GM12878 (cell line): ENCODE measurements around the gene LST1. TPM values are rescaled to one million over a fixed set of nuclear protein-coding genes. Genes with fewer than 3 reads are reported as not detected.

Experiments used
- BACH1 ChIP-seq: fragments of 450-650 bp; IDR thresholded peaks from 2 replicates; pipeline ENCODE4 v1.6.1; 2017; ENCODE audit warnings: mild to moderate bottlenecking, borderline replicate concordance
- CBFB ChIP-seq: IDR thresholded peaks from 2 replicates; pipeline ENCODE4 v1.6.1; 2016; ENCODE audit warnings: antibody characterized with exemption, low read depth
- CBX5 ChIP-seq: sonication (generic); IDR thresholded peaks from 2 replicates; pipeline ENCODE4 v1.6.1; 2016; ENCODE audit warnings: low read depth, moderate library complexity, mild to moderate bottlenecking, inconsistent platforms
- DPF2 ChIP-seq: fragments of 450-650 bp; IDR thresholded peaks from 2 replicates; pipeline ENCODE4 v1.6.1; 2017; ENCODE audit warnings: mild to moderate bottlenecking
- ESRRA ChIP-seq: IDR thresholded peaks from 2 replicates; pipeline ENCODE4 v1.6.1; 2012; ENCODE audit warnings: mild to moderate bottlenecking, low read length, improper control_type of control experiment
- ETV6 ChIP-seq, 2 experiments: fragments of 450-650 bp in 1 of 2; IDR thresholded peaks in 1 of 2; conservative IDR thresholded peaks in 1 of 2; 2 replicates each; pipeline ENCODE4 v1.6.1; 2014; ENCODE audit warnings: antibody characterized with exemption in 1 of 2, borderline replicate concordance in 1 of 2, low read depth in 1 of 2, mild to moderate bottlenecking in 1 of 2, moderate library complexity in 1 of 2
- GABPA ChIP-seq: IDR thresholded peaks from 2 replicates; pipeline ENCODE4 v1.6.1; 2014; ENCODE audit warnings: antibody characterized with exemption, low read depth, mild to moderate bottlenecking, inconsistent platforms
- JUND ChIP-seq: IDR thresholded peaks from 2 replicates; pipeline ENCODE4 v1.6.1; 2012; ENCODE audit warnings: low read depth, mild to moderate bottlenecking, low read length, improper control_type of control experiment, moderate library complexity
- LARP7 ChIP-seq: fragments of 450-650 bp; IDR thresholded peaks from 2 replicates; pipeline ENCODE4 v1.6.1; 2017; ENCODE audit warnings: mild to moderate bottlenecking
- MEF2A ChIP-seq: IDR thresholded peaks from 2 replicates; pipeline ENCODE4 v1.6.1; 2011; ENCODE audit warnings: low read depth, mild to moderate bottlenecking, low read length, moderate library complexity; ENCODE audit not compliant: insufficient read depth
- MEF2B ChIP-seq: fragments of 450-650 bp; IDR thresholded peaks from 2 replicates; pipeline ENCODE4 v1.6.1; 2018; ENCODE audit warnings: mild to moderate bottlenecking, moderate library complexity; ENCODE audit not compliant: partially characterized antibody, poor library complexity, severe bottlenecking
- MTA2 ChIP-seq: fragments of 450-650 bp; IDR thresholded peaks from 2 replicates; pipeline ENCODE4 v1.6.1; 2016; ENCODE audit warnings: low read depth, mild to moderate bottlenecking, moderate library complexity
- NFXL1 ChIP-seq: fragments of 450-650 bp; IDR thresholded peaks from 2 replicates; pipeline ENCODE4 v1.6.1; 2017; ENCODE audit warnings: antibody characterized with exemption, mild to moderate bottlenecking, borderline replicate concordance
- NRF1 ChIP-seq: conservative IDR thresholded peaks from 2 replicates; pipeline ENCODE4 v1.6.1; 2011; ENCODE audit warnings: mild to moderate bottlenecking, low read depth, low read length, improper control_type of control experiment
- POLR2AphosphoS2 ChIP-seq: IDR thresholded peaks from 2 replicates; pipeline ENCODE4 v1.6.1; 2011; ENCODE audit warnings: low read depth, mild to moderate bottlenecking, low read length, improper control_type of control experiment, moderate library complexity
- POU2F2 ChIP-seq: IDR thresholded peaks from 3 replicates; pipeline ENCODE4 v1.6.1; 2011; ENCODE audit warnings: low read depth, mild to moderate bottlenecking, low read length, borderline replicate concordance
- SMAD1 ChIP-seq: fragments of 450-650 bp; IDR thresholded peaks from 2 replicates; pipeline ENCODE4 v1.6.1; 2018; ENCODE audit warnings: mild to moderate bottlenecking, low read depth; ENCODE audit not compliant: partially characterized antibody
- SREBF1 ChIP-seq: IDR thresholded peaks from 2 replicates; pipeline ENCODE4 v1.6.1; 2012; ENCODE audit warnings: mild to moderate bottlenecking, low read length
- TCF7 ChIP-seq: IDR thresholded peaks from 2 replicates; pipeline ENCODE4 v1.6.1; 2014; ENCODE audit warnings: antibody characterized with exemption, borderline replicate concordance
- YBX1 ChIP-seq: fragments of 450-650 bp; IDR thresholded peaks from 2 replicates; pipeline ENCODE4 v1.6.1; 2016; ENCODE audit warnings: antibody characterized with exemption
- ZNF207 ChIP-seq: fragments of 450-650 bp; IDR thresholded peaks from 2 replicates; pipeline ENCODE4 v1.6.1; 2014; ENCODE audit warnings: antibody characterized with exemption, mild to moderate bottlenecking, borderline replicate concordance
- ZNF24 ChIP-seq: fragments of 450-650 bp; IDR thresholded peaks from 2 replicates; pipeline ENCODE4 v1.6.1; 2017; ENCODE audit warnings: antibody characterized with exemption, mild to moderate bottlenecking
- polyA plus RNA-seq, 11 experiments: library from polyadenylated mRNA; depleted of rRNA in 4 of 11; unstranded in 6 of 11; stranded (reverse) in 5 of 11; fragments of >200 nt; fragmentation: Nextera tagmentation in 4 of 11; fragmentation: Illumina TruSeq in 1 of 11; extraction: Ambion mirVana in 4 of 11; extraction: Trizol in 1 of 11; gene quantifications; 1 replicate in 1 of 11; 2 replicates in 10 of 11; pipeline versions ENCODE4 v1.2.1 to v1.2.3, GENCODE V29; 2011 to 2016; ENCODE audit warnings: inconsistent platforms in 2 of 11, missing spikeins in 2 of 11, low read depth in 1 of 11
- total RNA-seq, 4 experiments: library from RNA; depleted of rRNA in 3 of 4; stranded (reverse); fragments of >200 nt in 3 of 4; fragmentation: Illumina TruSeq in 1 of 4; extraction: Trizol in 1 of 4; gene quantifications; 2 replicates each; pipeline versions ENCODE4 v1.2.1 to v1.2.3, GENCODE V29; 2013 to 2021
- TF ChIP-seq, protein P1 (sequence below): IDR thresholded peaks from 2 replicates; pipeline ENCODE4 v1.6.1; 2012; ENCODE audit warnings: low read depth, low read length, improper control_type of control experiment
- TF ChIP-seq, protein P2 (sequence below): fragments of 450-650 bp; IDR thresholded peaks from 2 replicates; pipeline ENCODE4 v1.6.1; 2018; ENCODE audit warnings: borderline replicate concordance, mild to moderate bottlenecking; ENCODE audit not compliant: partially characterized antibody
- TF ChIP-seq, protein P3 (sequence below): IDR thresholded peaks from 2 replicates; pipeline ENCODE4 v1.6.1; 2012; ENCODE audit warnings: low read depth, low read length, improper control_type of control experiment

Gene LST1
- total and polyA plus RNA-seq, 10 of the 15 experiments (the other 5 are each of a cell fraction or from before 2014, with no cell fraction given), result 4.1 to 35.5 (median 16.4) TPM

DNA sequence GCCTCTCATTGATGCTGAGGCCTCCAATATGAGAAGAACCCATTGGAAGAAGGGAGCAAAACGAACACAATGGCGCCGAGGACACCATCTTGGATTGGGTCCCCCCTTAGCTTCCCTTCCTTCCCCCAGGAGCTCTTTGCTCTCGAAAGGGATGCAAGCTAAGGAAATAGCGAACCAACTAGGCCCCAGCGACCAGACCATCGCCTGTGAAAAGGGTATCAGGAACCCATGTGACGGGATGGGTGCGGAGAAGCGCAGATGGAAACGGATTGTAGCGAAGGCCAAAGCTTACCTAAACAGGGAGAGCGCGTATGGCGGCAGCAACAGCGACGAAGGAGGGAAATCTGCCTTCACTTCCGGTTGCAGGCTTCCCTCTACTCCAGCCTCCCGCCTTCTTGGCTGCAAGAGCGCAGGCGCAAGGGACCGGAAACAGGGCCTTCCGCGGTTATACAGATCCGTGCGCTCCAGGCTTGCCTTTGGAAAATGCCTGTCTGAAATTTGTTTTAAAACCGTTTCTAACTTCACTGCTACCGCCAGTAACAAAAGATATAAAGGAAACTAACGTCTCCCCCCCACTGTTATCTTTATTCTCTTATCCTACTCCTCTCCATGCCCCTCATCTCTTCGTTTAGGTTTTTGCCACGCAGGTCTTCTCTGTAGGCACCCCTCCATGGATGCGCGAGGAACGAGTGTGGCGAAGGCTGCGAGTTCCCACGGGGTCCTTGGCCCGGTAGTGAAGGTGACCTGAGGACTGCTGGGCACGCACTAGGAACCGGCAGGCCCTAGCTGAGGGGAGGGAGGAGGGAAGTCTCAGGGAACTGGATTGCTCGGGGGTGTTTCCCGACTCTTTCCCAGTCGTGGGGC, 44.2 kb upstream of the LST1 start, which contains the start of gene DDX39B (continued):
- TF ChIP-seq LARP7 (peak; percentile 98), MEF2A (no peak; the same call in 1 of the 2 replicates), JUND (no peak), GABPA (peak; percentile 83), SMAD1 (peak; percentile 81), YBX1 (no peak), NFXL1 (no peak), BACH1 (peak; percentile 44; the same call in 1 of the 2 replicates), ZNF24 (no peak; the same call in 1 of the 2 replicates), ZNF207 (peak; percentile 36), DPF2 (no peak), POU2F2 (peak; percentile 80), POLR2AphosphoS2 (peak; percentile 94), TCF7 (no peak), NRF1 (peak; percentile 79), CBX5 (no peak), ETV6 (conservative IDR thresholded peaks at IDR 0.05 in 1 of 2, IDR thresholded peaks at IDR 0.05 in 1 of 2; ENCODE audit: borderline replicate concordance in 1 of 2, low read depth in 1 of 2) (peak in 1 of 2 experiments; percentile 87; a peak in 2 of 4 replicates), ESRRA (peak; percentile 98), SREBF1 (no peak), MTA2 (peak; percentile 38; the same call in 1 of the 2 replicates), MEF2B (peak; percentile 42), CBFB (peak; percentile 88)
- TF ChIP-seq, protein P1, sequence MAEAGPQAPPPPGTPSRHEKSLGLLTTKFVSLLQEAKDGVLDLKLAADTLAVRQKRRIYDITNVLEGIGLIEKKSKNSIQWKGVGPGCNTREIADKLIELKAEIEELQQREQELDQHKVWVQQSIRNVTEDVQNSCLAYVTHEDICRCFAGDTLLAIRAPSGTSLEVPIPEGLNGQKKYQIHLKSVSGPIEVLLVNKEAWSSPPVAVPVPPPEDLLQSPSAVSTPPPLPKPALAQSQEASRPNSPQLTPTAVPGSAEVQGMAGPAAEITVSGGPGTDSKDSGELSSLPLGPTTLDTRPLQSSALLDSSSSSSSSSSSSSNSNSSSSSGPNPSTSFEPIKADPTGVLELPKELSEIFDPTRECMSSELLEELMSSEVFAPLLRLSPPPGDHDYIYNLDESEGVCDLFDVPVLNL, result no peak; the same call in 1 of the 2 replicates
- TF ChIP-seq, protein P2, sequence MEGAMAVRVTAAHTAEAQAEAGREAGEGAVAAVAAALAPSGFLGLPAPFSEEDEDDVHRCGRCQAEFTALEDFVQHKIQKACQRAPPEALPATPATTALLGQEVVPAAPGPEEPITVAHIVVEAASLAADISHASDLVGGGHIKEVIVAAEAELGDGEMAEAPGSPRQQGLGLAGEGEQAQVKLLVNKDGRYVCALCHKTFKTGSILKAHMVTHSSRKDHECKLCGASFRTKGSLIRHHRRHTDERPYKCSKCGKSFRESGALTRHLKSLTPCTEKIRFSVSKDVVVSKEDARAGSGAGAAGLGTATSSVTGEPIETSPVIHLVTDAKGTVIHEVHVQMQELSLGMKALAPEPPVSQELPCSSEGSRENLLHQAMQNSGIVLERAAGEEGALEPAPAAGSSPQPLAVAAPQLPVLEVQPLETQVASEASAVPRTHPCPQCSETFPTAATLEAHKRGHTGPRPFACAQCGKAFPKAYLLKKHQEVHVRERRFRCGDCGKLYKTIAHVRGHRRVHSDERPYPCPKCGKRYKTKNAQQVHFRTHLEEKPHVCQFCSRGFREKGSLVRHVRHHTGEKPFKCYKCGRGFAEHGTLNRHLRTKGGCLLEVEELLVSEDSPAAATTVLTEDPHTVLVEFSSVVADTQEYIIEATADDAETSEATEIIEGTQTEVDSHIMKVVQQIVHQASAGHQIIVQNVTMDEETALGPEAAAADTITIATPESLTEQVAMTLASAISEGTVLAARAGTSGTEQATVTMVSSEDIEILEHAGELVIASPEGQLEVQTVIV, result peak; percentile 76
- TF ChIP-seq, protein P3, sequence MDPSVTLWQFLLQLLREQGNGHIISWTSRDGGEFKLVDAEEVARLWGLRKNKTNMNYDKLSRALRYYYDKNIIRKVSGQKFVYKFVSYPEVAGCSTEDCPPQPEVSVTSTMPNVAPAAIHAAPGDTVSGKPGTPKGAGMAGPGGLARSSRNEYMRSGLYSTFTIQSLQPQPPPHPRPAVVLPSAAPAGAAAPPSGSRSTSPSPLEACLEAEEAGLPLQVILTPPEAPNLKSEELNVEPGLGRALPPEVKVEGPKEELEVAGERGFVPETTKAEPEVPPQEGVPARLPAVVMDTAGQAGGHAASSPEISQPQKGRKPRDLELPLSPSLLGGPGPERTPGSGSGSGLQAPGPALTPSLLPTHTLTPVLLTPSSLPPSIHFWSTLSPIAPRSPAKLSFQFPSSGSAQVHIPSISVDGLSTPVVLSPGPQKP, result peak; percentile 99
